NCI-H2196 (cell line): ENCODE results near the gene ACTR3C.

Experiments
- DNase-seq: peaks from one replicate; lab custom pipeline; 2025; ENCODE audit not compliant: unreplicated experiment; lab: John Stamatoyannopoulos, UW

Gene ACTR3C

GRCh38 chr7:150359622-150360362 is 36.4 kb upstream of the ACTR3C start:
- no peak for DNase-seq

- DNase-seq, result no peak
These were observed 35.8 kb upstream of the ACTR3C start for GRCh38 chr7:150358988-150359621.

- no peak for DNase-seq
These were observed 35.1 kb upstream of the ACTR3C start for GRCh38 chr7:150358433-150358832.

GRCh38 chr7:150357771-150358427 is 34.6 kb upstream of the ACTR3C start:
- DNase-seq, result no peak

GRCh38 chr7:150357270-150357669 is 33.9 kb upstream of the ACTR3C start:
- DNase-seq, result peak; percentile 47

- DNase-seq, result peak; percentile 23
These were observed 33.0 kb upstream of the ACTR3C start for GRCh38 chr7:150356265-150356897.

GRCh38 chr7:150355666-150356059 is 32.3 kb upstream of the ACTR3C start:
- no peak for DNase-seq

- DNase-seq, result no peak
These were observed 28.3 kb upstream of the ACTR3C start for GRCh38 chr7:150351587-150352194.

- no peak for DNase-seq
These were observed 23.6 kb upstream of the ACTR3C start for GRCh38 chr7:150346922-150347321.

GRCh38 chr7:150345012-150345411 is 21.7 kb upstream of the ACTR3C start:
- DNase-seq, result no peak

GRCh38 chr7:150344299-150344698 is 21.0 kb upstream of the ACTR3C start:
- no peak for DNase-seq

GRCh38 chr7:150343225-150343624 is 19.9 kb upstream of the ACTR3C start:
- no peak for DNase-seq

GRCh38 chr7:150342121-150342408 is 18.7 kb upstream of the ACTR3C start:
- no peak for DNase-seq

GRCh38 chr7:150341263-150342120 is 18.1 kb upstream of the ACTR3C start, which contains the start of gene RARRES2:
RARRES2 (minus strand) TSS chr7:150341629; CDS start chr7:150340609, 1,020 bp downstream.
- no peak for DNase-seq

- DNase-seq, result no peak
These were observed 17.5 kb upstream of the ACTR3C start for GRCh38 chr7:150340875-150341262.

GRCh38 chr7:150340024-150340749 is 16.8 kb upstream of the ACTR3C start:
- no peak for DNase-seq

- no peak for DNase-seq
These were observed 16.1 kb upstream of the ACTR3C start for GRCh38 chr7:150339409-150339809.

GRCh38 chr7:150338166-150338829 is 15.0 kb upstream of the ACTR3C start:
- no peak for DNase-seq

- DNase-seq, result no peak
These were observed 14.3 kb upstream of the ACTR3C start for GRCh38 chr7:150337659-150338081.
